Activated T-cell treated with anti-CD3 and anti-CD28 coated beads for 24 hours (primary cell): Measurements from ENCODE around the gene KLF15.

ENCODE experiments used
- DNase-seq: peaks from one replicate; pipeline ENCODE4 v3.0.0-alpha.2; 2020; ENCODE audit warnings: low read depth

KLF15 gene

DNA sequence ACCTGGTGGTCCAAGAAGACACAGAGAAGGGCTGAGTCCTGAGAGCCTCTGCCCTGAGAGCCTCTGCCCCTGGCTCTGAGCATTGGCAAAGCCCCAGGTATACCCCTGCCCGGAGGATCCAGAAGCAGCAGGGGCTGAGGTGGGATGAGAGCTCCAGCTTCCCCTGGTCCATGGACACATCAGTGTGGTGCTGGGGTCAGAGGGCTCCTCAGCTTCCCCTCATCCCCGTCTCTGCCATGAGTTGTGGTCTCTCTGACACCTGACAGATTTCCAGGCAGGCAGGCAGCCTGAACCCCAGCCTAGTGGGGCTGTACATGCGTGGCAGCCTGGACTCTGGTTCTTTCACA, 3.5 kb upstream of the KLF15 start:
- no peak for DNase-seq

- no peak for DNase-seq
Measured at GRCh38 chr3:126360046-126360713, 3.0 kb upstream of the KLF15 start.

DNA sequence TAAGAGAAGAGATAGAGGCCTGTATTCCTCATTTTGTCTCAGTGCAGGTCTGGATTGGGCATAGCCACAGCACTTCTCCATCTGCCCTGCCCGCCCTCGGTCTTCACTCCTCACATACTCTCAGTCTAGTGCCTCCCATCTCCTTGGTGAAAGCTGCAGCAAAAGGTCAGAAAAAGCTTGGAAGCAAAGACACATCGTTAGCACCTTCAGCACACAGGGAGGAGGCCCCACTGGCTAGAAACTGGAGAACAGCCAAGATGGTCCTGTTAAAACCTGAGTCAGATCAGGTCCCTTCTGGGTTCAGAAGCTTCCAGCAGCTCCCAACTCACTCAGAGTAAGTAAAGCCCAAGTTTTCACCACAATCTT, 1.6 kb upstream of the KLF15 start:
- DNase-seq, result no peak

- DNase-seq, result no peak
Measured at GRCh38 chr3:126358038-126358815, 1.0 kb upstream of the KLF15 start.

DNA sequence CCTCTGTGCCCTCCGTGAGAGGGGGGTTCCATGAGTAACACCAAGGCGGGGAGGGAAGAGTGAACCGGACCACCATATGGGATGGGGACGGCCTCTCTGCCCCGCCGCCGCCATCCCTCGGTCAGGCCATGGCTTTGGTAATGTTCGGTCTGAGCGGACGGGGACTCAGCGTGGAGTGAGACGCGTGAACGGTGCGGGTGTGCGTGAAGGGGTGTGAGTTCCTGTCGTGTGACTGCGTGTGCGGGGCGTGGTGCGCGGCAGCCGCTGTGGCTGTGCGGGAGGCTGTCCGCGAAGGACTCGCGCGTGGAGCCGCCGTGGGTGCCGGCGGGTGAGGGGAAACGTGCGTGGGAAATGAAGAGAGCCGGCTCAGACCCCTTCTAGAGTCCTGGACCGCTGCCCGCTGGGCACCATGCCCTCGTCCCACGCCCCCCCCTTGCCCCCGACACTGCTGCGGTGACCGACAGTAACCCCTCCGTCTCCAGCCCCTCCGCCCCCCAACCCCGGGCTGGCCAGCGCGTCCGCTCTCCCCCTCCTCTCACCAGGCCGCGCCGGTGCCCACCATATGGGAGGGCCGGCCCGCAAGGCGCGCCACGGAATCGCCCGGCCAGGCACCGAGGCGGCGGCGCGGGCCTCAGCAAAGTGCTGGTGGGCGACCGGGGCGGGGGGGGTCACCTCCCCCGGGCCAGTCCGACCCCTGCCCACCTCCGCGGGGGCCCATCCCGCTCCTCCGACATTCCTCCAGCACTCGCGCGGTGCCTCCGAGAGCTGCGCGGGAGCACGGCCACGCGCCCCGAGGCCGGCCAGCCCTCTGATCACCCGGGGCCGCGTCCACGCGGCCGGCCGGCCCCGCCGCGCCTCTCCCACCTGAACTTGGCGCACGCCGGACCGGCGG, 589 bp downstream of the KLF15 start:
- no peak for DNase-seq

DNA sequence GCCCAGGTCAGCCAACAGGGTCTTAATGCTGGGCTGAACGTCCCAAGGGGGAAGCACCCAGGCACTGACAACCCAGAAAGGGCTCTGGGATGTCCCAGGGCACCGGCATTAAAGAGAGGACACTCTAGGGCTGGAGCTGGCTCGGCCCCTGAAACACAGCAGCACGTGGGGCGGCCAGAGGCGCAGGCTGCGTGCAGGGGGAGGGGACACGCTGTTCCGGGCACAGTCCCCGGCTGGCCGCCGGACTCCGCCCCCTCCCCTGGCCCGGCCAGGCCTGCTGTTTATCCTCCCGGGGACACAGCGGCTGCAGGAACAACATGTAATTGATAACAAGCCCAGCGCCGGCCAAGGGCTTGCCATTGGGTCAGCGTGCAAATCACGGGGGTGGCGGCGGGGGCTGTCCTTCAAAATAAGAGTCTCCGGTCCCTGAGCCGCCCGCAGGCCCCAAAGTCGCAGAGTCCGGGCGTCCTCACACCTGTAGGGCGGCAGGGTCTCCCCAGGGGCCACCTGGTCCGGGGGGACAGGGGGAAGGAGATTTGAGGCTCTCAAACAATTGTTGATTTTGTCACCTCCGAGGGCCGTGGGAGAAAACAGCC, 1.3 kb downstream of the KLF15 start:
- DNase-seq, result no peak

DNA sequence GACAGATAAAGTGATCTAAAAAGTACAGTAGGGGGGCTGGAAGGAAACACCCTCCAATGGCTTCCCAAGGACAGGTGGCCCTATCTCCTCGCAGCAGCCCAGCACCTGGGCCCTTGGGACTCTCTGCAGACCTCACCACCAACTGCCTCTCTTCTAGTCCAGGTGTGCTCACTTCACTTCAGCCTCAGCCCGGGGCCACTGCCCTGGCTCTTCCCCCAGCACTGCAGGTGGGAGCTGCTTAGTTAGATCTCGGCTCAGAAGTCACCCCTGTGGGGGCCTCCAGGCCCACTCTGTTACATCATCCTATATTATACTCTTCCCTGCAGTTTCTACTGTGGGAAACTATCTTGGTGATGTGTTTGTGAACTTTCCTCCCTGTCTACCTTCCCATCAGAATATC, 2.0 kb downstream of the KLF15 start:
- DNase-seq, result no peak

DNA sequence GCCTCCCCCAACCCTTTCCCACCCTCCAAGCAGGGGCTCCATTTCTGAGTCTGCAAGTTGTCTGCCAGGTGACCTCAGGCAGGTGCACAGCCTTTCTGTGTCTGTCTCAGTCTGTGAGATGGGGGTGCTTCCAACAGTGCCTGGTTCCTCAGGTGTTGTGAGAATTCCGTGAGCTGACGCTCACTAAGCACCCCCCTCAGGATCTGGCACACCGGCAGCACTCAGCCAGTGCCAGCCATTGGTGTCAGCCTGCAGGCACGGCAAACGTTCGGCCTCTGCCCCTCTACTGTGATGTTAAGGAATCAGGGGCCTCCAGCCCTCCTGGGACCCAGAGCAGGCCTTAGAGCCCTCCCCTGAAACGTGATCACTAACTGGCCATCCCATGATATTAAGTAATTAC, 2.4 kb downstream of the KLF15 start:
- DNase-seq, result no peak

DNA sequence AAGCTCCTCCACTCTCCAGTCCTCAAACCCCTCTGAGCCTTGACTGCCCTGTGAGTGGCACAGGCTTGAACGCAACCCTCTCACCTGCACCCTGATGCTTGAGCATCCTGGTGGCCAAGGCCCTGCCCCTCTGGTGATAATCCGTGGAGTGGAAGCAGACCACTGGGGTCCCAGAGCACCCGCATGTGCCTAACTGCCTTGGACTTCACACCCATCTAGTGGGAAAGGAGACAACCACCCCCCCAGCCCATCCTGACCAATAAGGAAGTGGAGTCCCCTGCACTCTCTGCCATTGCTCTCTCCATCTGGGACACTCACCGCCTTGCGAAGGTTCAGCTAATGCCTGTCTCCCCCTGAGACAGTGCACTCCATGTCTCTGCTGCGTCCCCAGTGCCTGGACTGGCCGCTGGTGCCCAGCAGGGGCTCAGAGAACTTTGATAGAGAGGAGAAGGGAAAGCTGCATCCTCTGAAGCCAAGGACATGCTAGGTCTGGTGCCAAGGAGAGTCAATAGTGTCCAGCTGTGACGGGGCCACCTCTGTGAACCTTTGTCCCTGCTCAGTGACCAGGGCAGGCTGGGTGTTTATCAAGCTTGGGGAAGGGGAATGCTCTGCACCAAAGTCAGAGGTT, 3.4 kb downstream of the KLF15 start:
- no peak for DNase-seq

GRCh38 chr3:126352476-126353454, 4.4 kb downstream of the KLF15 start:
- DNase-seq, result no peak

- DNase-seq, result no peak
Measured at GRCh38 chr3:126351771-126352475, 5.3 kb downstream of the KLF15 start.

- DNase-seq, result no peak
Measured at GRCh38 chr3:126351086-126351770, 6.0 kb downstream of the KLF15 start.

DNA sequence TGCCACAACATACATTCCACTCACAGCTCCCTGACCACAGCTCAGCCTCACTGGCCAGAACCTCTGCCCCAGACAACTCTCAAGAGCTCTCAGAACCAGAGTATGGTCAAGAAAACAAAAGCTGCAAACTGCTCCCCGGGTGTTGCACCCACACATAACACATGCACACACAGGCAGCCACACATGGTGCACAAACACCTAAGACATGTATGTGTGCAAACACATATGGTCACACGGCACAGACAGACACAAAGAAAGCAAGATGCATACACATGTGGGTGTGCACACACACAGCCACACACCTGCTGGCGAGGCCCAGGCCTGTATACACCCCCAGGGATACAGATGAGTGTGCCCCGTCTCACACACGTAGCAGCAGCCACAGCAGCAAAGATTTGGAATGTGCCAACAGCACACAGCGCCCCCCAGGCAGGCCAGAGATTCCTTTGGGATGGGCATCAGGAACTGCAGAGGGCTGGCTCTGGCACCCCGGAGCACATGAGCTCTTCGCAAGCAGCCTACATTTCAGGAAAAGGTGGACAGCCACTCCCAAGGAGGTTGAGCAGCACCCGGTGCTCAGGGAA, 6.6 kb downstream of the KLF15 start:
- no peak for DNase-seq

- no peak for DNase-seq
Measured at GRCh38 chr3:126349611-126350501, 7.4 kb downstream of the KLF15 start.

DNA sequence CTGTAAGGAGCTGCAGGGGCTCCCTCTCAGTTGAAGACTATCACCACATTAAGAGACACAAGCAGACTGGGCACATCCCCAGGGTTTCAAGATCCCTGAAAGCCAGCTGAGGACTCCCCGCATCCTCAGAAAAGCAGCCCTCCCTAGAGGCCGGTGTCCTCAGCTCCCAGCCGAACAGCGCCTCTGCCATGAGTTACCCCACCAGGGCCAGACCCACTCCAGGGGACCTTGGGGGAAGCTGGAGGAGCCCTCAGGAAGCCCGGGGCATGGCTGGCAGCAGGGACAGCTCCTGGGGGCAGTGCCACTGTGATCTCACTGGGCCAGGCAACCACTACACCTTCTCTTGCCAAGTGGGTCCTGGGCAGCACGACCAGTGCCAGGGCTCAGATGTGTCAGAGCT, 8.1 kb downstream of the KLF15 start:
- no peak for DNase-seq

- no peak for DNase-seq
Measured at GRCh38 chr3:126348308-126348920, 8.8 kb downstream of the KLF15 start.

- no peak for DNase-seq
Measured at GRCh38 chr3:126347543-126348161, 9.6 kb downstream of the KLF15 start.
